Fibroblast of pulmonary artery (primary cell): Measurements from ENCODE around the gene C1orf52.

ENCODE experiments used
- DNase-seq: peaks from one replicate; pipeline ENCODE4 v3.0.0-alpha.2; 2010; ENCODE audit warnings: low read depth
- H3K4me3 ChIP-seq: replicated peaks from 2 replicates; pipeline ENCODE4 v1.5.1; 2011; ENCODE audit warnings: low read depth, mild to moderate bottlenecking, control low read depth, low read length, moderate library complexity
- TF ChIP-seq, protein P1 (sequence below): IDR thresholded peaks from 2 replicates; pipeline ENCODE4 v1.5.1; 2011; ENCODE audit warnings: mild to moderate bottlenecking, control low read depth, low read length, inconsistent platforms; ENCODE audit errors: missing control alignments

The C1orf52 gene

DNA sequence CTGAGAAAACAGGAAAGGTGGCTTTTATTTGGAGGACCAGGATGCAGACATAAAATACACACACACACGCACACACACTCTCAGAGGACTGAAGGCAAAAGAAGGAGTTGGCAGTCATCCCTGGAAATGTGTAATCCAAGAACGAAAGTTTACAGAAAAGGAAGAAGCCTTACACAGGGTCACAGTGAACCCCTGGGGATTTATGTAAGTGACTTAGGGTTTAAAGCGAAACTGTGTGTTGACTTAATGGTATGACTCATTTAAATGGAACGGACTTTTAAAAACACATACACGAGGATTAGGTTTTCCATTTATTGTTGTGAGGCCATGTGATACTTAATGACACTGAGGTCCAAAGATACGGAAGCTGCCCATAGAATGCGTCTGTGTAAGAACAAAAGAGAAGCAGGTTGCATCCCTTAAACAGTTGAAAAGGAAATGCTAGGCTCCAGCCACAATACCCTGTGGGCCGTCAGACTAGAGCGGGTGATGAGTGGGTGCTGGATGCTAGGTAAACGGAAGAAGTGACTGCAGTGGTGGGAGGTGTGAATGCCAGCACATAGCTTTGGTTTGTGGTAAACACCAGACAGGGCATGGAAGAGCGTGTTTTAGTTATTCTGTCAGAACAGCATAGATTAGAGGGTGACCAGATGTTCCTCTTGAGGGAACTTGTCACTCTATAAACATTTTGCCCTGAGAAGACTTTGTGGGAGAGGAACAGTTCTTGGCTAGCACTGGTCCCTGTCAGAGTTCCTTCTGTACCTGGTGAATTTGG is 38.6 kb upstream of the C1orf52 start:
- peak overlapping the region; percentile 32 for H3K4me3 ChIP-seq
- TF ChIP-seq, protein P1, sequence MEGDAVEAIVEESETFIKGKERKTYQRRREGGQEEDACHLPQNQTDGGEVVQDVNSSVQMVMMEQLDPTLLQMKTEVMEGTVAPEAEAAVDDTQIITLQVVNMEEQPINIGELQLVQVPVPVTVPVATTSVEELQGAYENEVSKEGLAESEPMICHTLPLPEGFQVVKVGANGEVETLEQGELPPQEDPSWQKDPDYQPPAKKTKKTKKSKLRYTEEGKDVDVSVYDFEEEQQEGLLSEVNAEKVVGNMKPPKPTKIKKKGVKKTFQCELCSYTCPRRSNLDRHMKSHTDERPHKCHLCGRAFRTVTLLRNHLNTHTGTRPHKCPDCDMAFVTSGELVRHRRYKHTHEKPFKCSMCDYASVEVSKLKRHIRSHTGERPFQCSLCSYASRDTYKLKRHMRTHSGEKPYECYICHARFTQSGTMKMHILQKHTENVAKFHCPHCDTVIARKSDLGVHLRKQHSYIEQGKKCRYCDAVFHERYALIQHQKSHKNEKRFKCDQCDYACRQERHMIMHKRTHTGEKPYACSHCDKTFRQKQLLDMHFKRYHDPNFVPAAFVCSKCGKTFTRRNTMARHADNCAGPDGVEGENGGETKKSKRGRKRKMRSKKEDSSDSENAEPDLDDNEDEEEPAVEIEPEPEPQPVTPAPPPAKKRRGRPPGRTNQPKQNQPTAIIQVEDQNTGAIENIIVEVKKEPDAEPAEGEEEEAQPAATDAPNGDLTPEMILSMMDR, result no peak
- peak; percentile 98 for DNase-seq

DNA sequence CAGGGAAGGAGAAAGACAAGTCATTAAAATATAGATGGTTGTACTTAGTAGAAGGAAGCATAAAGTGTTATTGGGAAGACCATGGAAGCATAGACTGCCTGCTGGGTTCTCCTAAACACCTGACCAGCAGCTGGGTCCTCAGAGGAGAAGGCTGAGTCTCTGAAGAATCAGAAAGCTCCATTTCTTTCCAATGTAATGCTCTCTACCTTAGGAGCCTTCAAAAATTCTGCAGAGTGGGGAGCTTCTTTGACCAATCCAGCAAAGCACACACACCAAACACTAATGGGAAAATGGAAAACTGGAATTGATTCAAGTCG is 38.0 kb upstream of the C1orf52 start:
- DNase-seq, result no peak
- H3K4me3 ChIP-seq, result peak overlapping the region; percentile 32
- TF ChIP-seq, protein P1, result no peak

- TF ChIP-seq, protein P1, result no peak
- no peak overlapping the region for H3K4me3 ChIP-seq
- no peak for DNase-seq
Observed at GRCh38 chr1:85296980-85297379, 37.5 kb upstream of the C1orf52 start.

DNA sequence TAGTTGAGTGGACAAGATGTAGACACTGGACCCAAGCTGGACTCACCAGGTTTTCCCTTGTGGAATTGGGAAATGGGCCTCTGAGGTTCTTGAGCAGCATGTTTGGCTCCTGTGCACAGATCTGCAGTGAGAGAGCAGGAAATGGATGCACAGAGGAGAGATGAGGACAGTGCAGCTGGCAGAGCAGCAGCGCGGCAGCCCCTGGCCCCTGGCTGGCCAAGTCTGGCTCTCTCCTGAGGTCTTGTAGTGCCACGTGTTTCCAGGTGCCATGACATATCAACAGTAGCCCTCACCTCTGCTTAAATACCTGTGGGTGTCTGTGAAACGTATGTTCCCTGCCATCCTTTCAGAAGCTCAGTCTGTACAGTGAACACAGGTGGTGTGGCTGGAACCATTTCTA is 36.2 kb upstream of the C1orf52 start:
- no peak overlapping the region for H3K4me3 ChIP-seq
- DNase-seq, result no peak
- TF ChIP-seq, protein P1, result no peak

- TF ChIP-seq, protein P1, result no peak
- H3K4me3 ChIP-seq, result no peak overlapping the region
- no peak for DNase-seq
Observed at GRCh38 chr1:85295006-85295431, 35.6 kb upstream of the C1orf52 start.

DNA sequence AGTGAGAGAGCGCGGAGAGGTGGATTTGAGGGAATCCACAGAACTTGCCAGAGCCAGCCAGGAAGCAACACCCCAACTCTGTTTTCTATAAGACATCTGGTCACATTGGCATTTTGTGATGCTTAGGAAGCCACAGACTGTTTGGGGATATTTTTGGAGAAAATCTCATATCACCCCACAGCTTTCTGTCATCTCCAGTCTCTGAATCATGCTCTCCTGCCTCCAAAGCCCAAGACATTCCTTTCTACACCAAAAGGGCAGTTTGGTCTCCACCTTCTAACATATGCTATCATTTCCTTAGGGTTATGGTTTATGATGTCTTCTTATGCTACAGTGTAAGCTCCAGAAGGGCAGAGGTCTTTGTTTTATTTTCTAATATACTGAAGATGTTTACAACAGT is 31.4 kb upstream of the C1orf52 start:
- DNase-seq, result no peak
- no peak overlapping the region for H3K4me3 ChIP-seq
- TF ChIP-seq, protein P1, result no peak

- TF ChIP-seq, protein P1, result no peak
- no peak for DNase-seq
- H3K4me3 ChIP-seq, result no peak overlapping the region
Observed at GRCh38 chr1:85289848-85290335, 30.4 kb upstream of the C1orf52 start.
